ENCODE results near the gene CTCFL.

Gene CTCFL

GRCh38 chr20:57567471-57568079 is 42.6 kb upstream of the CTCFL start:
- Histone ChIP-seq H3K9me3 (ENCODE audit: control insufficient read depth in 2 of 2, low read length in 2 of 2) (no peaks in the 10 kb centered on the region), H3K4me1 (ENCODE audit: control insufficient read depth in 2 of 2, insufficient read depth in 2 of 2, low read length in 2 of 2) (peaks cover 39 to 89% of the 10 kb centered on the region in 2 donors), H3K27ac (ENCODE audit: low read depth in 2 of 2, low read length in 2 of 2) (peak overlapping the region; percentile 68 to 75), H3K27me3 (ENCODE audit: control insufficient read depth in 2 of 2, insufficient read depth in 2 of 2, low read length in 2 of 2) (no peaks in the 10 kb centered on the region), H3K36me3 (ENCODE audit: control insufficient read depth in 2 of 2, insufficient read depth in 2 of 2, low read length in 2 of 2) (peaks cover 28 to 36% of the 10 kb centered on the region in 2 donors), H3K9ac (ENCODE audit: low read depth in 1 of 2, low read length in 2 of 2) (peak overlapping the region in 1 of 2 donors; percentile 21), H3K4me3 (ENCODE audit: low read length in 2 of 2) (no peak overlapping the region)

DNA sequence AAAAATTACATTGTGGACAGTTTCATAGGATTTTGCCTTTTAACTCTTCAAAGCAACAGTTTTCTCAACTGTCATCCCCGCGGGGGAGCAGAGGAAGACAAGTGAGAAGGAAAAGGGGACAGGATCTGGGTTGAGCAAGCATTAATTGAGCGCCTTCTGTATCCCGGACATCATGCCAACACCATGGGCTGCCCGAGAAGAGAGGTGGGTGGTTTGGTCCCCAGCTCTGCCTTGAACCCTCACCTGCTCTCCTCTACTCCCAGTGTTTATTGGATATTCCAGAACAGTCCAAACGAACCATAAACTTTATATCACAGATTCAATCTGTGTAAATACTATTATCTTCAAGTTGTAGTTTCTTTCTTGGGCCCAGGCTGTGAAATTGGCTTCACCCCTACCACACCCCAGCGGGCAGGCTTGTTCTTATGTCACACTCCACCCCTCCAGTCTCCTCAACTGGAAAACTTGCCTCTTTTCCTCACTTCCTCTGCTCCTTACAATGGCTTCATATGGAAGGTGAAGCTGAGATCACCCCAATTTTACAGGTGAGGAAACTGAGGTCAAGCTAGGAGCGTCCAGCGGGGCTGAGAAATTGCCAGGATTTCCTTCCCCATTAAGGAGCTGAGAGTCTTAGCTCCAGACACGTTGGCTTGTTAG is 42.0 kb upstream of the CTCFL start:
- Histone ChIP-seq H3K27ac (ENCODE audit: low read depth in 2 of 2, low read length in 2 of 2) (peak overlapping the region; percentile 68 to 75), H3K27me3 (ENCODE audit: control insufficient read depth in 2 of 2, insufficient read depth in 2 of 2, low read length in 2 of 2) (no peaks in the 10 kb centered on the region), H3K4me1 (ENCODE audit: control insufficient read depth in 2 of 2, insufficient read depth in 2 of 2, low read length in 2 of 2) (peaks cover 41 to 88% of the 10 kb centered on the region in 2 donors), H3K4me3 (ENCODE audit: low read length in 2 of 2) (peak overlapping the region in 1 of 2 donors; percentile 17), H3K9me3 (ENCODE audit: control insufficient read depth in 2 of 2, low read length in 2 of 2) (no peaks in the 10 kb centered on the region), H3K36me3 (ENCODE audit: control insufficient read depth in 2 of 2, insufficient read depth in 2 of 2, low read length in 2 of 2) (peaks cover 35 to 41% of the 10 kb centered on the region in 2 donors), H3K9ac (ENCODE audit: low read depth in 1 of 2, low read length in 2 of 2) (peak overlapping the region in 1 of 2 donors; percentile 21)

DNA sequence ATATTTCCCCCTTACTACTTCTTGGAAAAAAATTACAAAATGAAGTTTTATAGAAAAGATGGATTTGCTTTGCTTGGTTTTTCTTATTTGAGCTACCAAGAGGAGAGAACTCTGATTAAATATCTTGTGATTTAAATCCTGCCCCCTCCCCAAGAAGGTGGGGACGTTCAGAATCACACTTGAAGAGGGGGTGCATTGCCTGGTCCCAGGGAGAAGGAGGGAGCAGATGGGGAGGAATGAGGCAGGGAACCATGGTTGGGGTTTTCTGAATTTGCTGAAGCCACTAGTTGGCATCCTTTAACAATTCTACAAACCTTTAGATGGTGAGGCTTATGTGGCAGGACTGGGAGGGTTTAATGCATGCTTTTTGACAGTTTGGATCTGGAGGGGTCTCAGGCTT is 41.5 kb upstream of the CTCFL start:
- peaks cover 39 to 84% of the 10 kb centered on the region in 2 donors for H3K4me1 ChIP-seq (ENCODE audit: control insufficient read depth in 2 of 2, insufficient read depth in 2 of 2, low read length in 2 of 2)
- H3K36me3 ChIP-seq (ENCODE audit: control insufficient read depth in 2 of 2, insufficient read depth in 2 of 2, low read length in 2 of 2): peaks cover 36 to 43% of the 10 kb centered on the region in 2 donors
- H3K9me3 ChIP-seq (ENCODE audit: control insufficient read depth in 2 of 2, low read length in 2 of 2): no peaks in the 10 kb centered on the region
- no peaks in the 10 kb centered on the region for H3K27me3 ChIP-seq (ENCODE audit: control insufficient read depth in 2 of 2, insufficient read depth in 2 of 2, low read length in 2 of 2)
- H3K4me3 ChIP-seq (ENCODE audit: low read length in 2 of 2): peak overlapping the region in 1 of 2 donors; percentile 17
- peak overlapping the region; percentile 68 to 75 for H3K27ac ChIP-seq (ENCODE audit: low read depth in 2 of 2, low read length in 2 of 2)
- H3K9ac ChIP-seq (ENCODE audit: low read depth in 1 of 2, low read length in 2 of 2): no peak overlapping the region

GRCh38 chr20:57564951-57565642 is 40.2 kb upstream of the CTCFL start:
- Histone ChIP-seq H3K9me3 (ENCODE audit: control insufficient read depth in 2 of 2, low read length in 2 of 2) (no peaks in the 10 kb centered on the region), H3K36me3 (ENCODE audit: control insufficient read depth in 2 of 2, insufficient read depth in 2 of 2, low read length in 2 of 2) (peaks cover 36 to 43% of the 10 kb centered on the region in 2 donors), H3K27me3 (ENCODE audit: control insufficient read depth in 2 of 2, insufficient read depth in 2 of 2, low read length in 2 of 2) (no peaks in the 10 kb centered on the region), H3K4me3 (ENCODE audit: low read length in 2 of 2) (peak overlapping the region; percentile 34 to 77), H3K4me1 (ENCODE audit: control insufficient read depth in 2 of 2, insufficient read depth in 2 of 2, low read length in 2 of 2) (peaks cover 34 to 77% of the 10 kb centered on the region in 2 donors), H3K27ac (ENCODE audit: low read depth in 2 of 2, low read length in 2 of 2) (peak overlapping the region; percentile 56 to 93), H3K9ac (ENCODE audit: low read depth in 1 of 2, low read length in 2 of 2) (peak overlapping the region in 1 of 2 donors; percentile 23)

DNA sequence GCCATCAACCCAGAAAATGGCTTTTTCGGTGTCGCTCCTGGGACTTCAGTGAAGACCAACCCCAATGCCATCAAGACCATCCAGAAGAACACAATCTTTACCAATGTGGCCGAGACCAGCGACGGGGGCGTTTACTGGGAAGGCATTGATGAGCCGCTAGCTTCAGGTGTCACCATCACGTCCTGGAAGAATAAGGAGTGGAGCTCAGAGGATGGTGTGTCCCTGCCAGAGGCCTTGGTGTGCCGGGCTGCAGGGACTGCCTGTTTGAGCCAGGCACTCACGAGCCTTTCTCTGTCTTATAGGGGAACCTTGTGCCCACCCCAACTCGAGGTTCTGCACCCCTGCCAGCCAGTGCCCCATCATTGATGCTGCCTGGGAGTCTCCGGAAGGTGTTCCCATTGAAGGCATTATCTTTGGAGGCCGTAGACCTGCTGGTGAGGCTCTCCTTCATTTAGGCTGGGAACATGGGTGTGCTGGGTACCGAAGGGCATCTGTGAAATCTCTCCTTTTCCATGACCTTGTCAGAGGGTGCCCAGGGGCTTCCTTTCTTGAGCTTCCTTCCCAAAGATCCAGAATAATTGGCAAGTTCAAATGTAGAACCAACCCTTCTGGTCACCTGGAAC is 39.4 kb upstream of the CTCFL start:
- Histone ChIP-seq H3K27ac (ENCODE audit: low read depth in 2 of 2, low read length in 2 of 2) (peak overlapping the region; percentile 56 to 93), H3K4me1 (ENCODE audit: control insufficient read depth in 2 of 2, insufficient read depth in 2 of 2, low read length in 2 of 2) (peaks cover 38 to 80% of the 10 kb centered on the region in 2 donors), H3K36me3 (ENCODE audit: control insufficient read depth in 2 of 2, insufficient read depth in 2 of 2, low read length in 2 of 2) (peaks cover 36 to 43% of the 10 kb centered on the region in 2 donors), H3K9me3 (ENCODE audit: control insufficient read depth in 2 of 2, low read length in 2 of 2) (no peaks in the 10 kb centered on the region), H3K4me3 (ENCODE audit: low read length in 2 of 2) (peak overlapping the region; percentile 39 to 77), H3K9ac (ENCODE audit: low read depth in 1 of 2, low read length in 2 of 2) (no peak overlapping the region), H3K27me3 (ENCODE audit: control insufficient read depth in 2 of 2, insufficient read depth in 2 of 2, low read length in 2 of 2) (no peaks in the 10 kb centered on the region)

DNA sequence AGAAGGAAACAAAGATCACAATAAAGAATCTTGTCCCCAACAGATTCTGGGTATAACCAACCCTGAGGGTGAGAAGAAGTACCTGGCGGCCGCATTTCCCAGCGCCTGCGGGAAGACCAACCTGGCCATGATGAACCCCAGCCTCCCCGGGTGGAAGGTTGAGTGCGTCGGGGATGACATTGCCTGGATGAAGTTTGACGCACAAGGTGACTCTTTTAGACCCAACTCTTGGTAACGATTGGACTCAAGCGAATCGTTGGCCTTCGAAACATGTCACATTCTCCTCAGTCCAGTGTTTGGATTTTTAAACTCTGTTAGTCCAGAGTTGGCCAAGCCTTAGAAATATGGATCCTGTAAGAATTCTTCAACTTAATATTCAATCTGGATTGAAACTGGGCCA is 38.6 kb upstream of the CTCFL start:
- Histone ChIP-seq H3K9ac (ENCODE audit: low read depth in 1 of 2, low read length in 2 of 2) (peak overlapping the region in 1 of 2 donors; percentile 41), H3K4me1 (ENCODE audit: control insufficient read depth in 2 of 2, insufficient read depth in 2 of 2, low read length in 2 of 2) (peaks cover 41 to 80% of the 10 kb centered on the region in 2 donors), H3K27ac (ENCODE audit: low read depth in 2 of 2, low read length in 2 of 2) (peak overlapping the region; percentile 93 to 95), H3K9me3 (ENCODE audit: control insufficient read depth in 2 of 2, low read length in 2 of 2) (no peaks in the 10 kb centered on the region), H3K36me3 (ENCODE audit: control insufficient read depth in 2 of 2, insufficient read depth in 2 of 2, low read length in 2 of 2) (peaks cover 36 to 43% of the 10 kb centered on the region in 2 donors), H3K27me3 (ENCODE audit: control insufficient read depth in 2 of 2, insufficient read depth in 2 of 2, low read length in 2 of 2) (no peaks in the 10 kb centered on the region), H3K4me3 (ENCODE audit: low read length in 2 of 2) (peak overlapping the region; percentile 77 to 81)

GRCh38 chr20:57562541-57563465 is 37.9 kb upstream of the CTCFL start:
- Histone ChIP-seq H3K27ac (ENCODE audit: low read depth in 2 of 2, low read length in 2 of 2) (peak overlapping the region; percentile 93 to 95), H3K27me3 (ENCODE audit: control insufficient read depth in 2 of 2, insufficient read depth in 2 of 2, low read length in 2 of 2) (no peaks in the 10 kb centered on the region), H3K36me3 (ENCODE audit: control insufficient read depth in 2 of 2, insufficient read depth in 2 of 2, low read length in 2 of 2) (peaks cover 36 to 43% of the 10 kb centered on the region in 2 donors), H3K9me3 (ENCODE audit: control insufficient read depth in 2 of 2, low read length in 2 of 2) (no peaks in the 10 kb centered on the region), H3K4me1 (ENCODE audit: control insufficient read depth in 2 of 2, insufficient read depth in 2 of 2, low read length in 2 of 2) (peaks cover 36 to 80% of the 10 kb centered on the region in 2 donors), H3K9ac (ENCODE audit: low read depth in 1 of 2, low read length in 2 of 2) (peak overlapping the region; percentile 41 to 85), H3K4me3 (ENCODE audit: low read length in 2 of 2) (peak overlapping the region; percentile 77 to 81)

- Histone ChIP-seq H3K4me3 (ENCODE audit: low read length in 2 of 2) (peak overlapping the region; percentile 77 to 81), H3K9me3 (ENCODE audit: control insufficient read depth in 2 of 2, low read length in 2 of 2) (no peaks in the 10 kb centered on the region), H3K27me3 (ENCODE audit: control insufficient read depth in 2 of 2, insufficient read depth in 2 of 2, low read length in 2 of 2) (peaks cover 0 to 4% of the 10 kb centered on the region in 2 donors), H3K9ac (ENCODE audit: low read depth in 1 of 2, low read length in 2 of 2) (peak overlapping the region; percentile 54 to 85), H3K27ac (ENCODE audit: low read depth in 2 of 2, low read length in 2 of 2) (peak overlapping the region; percentile 93 to 95), H3K4me1 (ENCODE audit: control insufficient read depth in 2 of 2, insufficient read depth in 2 of 2, low read length in 2 of 2) (peaks cover 28 to 70% of the 10 kb centered on the region in 2 donors), H3K36me3 (ENCODE audit: control insufficient read depth in 2 of 2, insufficient read depth in 2 of 2, low read length in 2 of 2) (peaks cover 36 to 43% of the 10 kb centered on the region in 2 donors)
Observed at GRCh38 chr20:57561356-57562279, 36.7 kb upstream of the CTCFL start.
